NCI-H446 treated with DMSO at 0.1 percent for 48 hours (cell line): ENCODE data around the gene SNX18.
"Not testable (repeated sequence)": the region's sequence is repeated elsewhere in the genome, so short reads cannot be mapped to it uniquely, and the experiment has no call there.

Experiments used
- DNase-seq: peaks from one replicate; lab custom pipeline; 2025; lab: John Stamatoyannopoulos, UW

SNX18 gene, protein sequence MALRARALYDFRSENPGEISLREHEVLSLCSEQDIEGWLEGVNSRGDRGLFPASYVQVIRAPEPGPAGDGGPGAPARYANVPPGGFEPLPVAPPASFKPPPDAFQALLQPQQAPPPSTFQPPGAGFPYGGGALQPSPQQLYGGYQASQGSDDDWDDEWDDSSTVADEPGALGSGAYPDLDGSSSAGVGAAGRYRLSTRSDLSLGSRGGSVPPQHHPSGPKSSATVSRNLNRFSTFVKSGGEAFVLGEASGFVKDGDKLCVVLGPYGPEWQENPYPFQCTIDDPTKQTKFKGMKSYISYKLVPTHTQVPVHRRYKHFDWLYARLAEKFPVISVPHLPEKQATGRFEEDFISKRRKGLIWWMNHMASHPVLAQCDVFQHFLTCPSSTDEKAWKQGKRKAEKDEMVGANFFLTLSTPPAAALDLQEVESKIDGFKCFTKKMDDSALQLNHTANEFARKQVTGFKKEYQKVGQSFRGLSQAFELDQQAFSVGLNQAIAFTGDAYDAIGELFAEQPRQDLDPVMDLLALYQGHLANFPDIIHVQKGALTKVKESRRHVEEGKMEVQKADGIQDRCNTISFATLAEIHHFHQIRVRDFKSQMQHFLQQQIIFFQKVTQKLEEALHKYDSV

DNA sequence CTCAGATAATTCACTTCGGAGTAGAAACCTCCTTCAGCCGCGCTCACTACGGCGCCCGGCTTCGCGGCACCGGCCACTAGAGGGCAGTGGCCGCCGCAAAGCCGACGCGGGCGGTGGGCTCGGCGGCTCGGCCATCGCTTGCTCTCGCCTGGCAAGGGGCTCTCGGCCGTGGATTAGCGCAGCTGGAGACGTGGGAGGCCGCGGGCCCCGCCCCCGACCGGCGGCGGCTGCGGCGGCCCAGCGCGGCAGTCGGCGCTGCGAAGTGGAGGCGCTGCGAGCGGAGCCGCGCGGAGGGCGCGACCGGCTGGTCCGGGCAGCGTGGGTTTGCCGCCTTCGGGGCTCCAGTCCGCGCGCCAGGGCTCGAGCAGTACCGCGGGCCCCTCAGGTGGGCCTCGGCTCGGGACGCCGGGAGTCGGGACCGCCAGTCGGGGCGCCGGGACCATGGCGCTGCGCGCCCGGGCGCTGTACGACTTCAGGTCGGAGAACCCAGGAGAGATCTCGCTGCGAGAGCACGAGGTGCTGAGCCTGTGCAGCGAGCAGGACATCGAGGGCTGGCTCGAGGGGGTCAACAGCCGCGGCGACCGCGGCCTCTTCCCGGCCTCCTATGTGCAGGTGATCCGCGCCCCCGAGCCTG, at the start of gene SNX18:
Gene SNX18, plus strand, starts transcription at position 248 of the 634 bp plus-strand sequence. Its CDS starts 194 bp downstream, at position 442.
- peak; percentile 67 for DNase-seq

DNA sequence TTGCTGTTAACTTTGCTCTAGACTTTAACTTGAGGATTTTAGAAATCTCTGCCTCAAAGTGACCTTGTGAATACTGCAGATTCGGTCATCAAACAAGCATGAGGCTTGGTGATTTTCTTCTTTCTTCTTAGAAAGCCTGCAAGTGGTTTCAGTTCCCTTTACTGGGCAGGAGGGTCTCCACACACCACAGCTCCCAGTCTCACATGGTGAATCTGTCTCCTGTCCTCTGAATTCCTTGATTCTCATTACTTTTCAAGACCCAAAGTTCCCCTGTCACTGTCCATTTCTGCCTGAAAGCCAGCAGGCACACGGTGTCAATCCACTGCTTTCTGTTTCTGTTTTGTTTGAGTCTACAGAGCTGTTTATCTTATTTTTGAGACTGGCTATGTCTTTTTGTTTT, 47.9 kb upstream of the SNX18 start:
- DNase-seq: no peak

DNA sequence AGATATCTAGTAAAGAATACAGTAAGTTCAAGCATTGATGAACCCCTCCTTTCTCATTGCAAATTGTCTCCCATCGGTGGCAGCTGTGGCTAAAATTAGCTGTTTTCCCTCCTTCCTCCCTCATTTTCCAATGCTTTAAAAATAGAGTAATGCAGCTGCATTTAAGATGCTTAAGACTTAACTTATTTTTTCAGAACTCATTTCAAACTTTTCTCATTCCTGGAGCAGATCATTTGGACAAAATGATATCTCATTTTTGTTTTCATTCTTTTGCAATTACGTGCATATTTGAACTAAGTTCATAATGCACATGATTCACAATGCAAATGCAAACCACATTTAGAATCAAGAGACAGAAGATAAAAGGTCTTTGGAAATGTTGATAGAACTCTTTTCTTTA, 47.4 kb upstream of the SNX18 start:
- DNase-seq: no peak

DNA sequence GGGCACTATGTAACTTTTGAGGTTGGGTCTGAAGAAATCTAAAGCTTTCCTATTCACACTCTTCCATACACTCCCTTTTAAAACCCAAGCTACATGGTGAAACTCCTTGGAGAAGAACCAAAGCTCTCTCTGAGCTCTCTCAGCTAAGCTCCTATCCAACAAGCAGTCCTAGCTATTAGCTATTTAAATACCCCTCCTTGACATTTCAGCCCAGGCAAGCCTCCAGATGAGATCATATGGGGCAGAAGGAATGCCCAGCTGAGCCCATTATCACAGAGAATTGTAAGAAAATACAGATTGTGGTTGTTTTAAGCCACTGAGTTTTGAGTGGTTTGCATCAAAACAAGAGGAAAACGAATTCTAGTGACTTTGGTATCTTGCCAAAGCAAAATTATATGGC, 46.9 kb upstream of the SNX18 start:
- no peak for DNase-seq

DNA sequence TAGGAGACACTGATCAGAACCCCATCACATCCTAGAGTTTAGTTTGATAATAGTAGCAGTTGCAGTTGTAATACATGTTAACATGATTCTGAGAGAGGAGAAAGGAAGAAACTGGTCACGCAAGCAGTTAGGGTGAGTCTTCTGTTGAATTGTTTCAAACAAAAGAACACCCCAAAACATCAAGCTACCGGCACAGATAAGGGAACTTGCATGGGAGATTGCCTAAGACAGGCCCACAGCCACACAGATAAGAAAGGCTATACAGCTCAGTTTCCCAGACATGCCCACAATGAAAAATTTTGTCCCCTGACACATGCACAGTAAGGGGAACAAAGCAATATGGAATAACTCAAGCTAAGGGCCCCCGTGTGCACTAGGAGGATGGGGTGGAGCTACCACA, 46.2 kb upstream of the SNX18 start:
- DNase-seq: no peak

DNA sequence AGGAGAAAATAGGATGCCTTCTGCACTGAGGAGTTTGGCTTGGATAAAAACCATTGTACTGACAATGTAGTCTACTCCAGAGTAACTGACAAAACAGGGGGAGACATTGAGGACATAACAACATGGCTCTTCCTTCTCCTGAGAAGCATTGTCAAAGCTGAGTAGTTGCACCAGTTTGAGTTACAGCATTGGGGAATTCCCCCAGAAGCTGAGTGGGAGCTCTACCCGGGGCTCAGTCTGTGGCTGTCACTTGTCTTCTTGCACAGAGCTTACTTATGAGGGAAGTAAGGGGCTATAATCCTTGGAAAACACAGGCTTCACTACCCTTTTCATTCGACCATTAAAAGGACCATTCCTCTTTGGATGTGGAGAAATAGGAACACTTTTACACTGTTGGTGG, 40.9 kb upstream of the SNX18 start:
- no peak for DNase-seq

DNA sequence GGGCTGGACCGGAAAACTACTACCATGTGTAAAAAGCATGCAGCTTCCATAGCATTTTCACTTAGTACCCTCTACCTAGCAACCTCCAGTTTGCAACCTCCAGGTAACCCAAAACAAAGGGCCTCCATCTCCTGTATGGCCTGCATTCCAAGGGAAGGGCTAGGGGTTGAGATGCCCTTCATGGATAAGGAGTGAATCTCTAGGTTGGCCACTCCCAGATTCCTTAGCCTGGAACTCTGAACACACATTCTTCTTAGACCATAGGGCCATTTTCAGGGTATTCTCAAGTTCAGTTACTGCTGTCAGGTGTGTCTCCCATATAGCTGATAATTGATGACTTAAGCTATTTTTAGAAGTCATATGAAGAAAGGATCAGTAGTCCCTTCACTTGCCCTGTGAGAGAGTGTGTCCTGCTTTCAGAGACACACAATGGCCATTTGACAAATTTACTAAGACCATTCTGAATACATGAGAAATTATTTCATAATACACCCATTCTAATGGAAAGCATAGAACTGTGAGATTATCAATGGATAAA, 39.5 kb upstream of the SNX18 start:
- DNase-seq: no peak

DNA sequence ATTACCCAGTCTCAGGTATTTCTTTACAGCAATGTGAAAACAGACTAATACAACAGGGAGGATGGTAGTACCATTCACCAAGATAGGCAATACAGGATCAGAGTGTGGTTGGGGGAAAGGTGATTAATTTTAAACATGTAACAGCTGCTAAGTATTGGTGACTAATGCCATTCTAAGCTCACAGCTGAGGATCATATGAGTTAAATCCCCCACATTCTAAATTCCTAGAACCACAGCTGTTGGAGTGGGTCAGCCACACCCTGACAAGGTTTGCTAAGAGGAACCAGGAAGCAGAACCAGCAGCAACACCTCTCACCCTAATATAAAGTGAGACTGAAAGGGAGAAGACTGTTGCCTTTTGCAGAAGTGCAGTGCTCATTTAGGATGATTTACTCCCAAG, 37.3 kb upstream of the SNX18 start:
- DNase-seq: no peak

DNA sequence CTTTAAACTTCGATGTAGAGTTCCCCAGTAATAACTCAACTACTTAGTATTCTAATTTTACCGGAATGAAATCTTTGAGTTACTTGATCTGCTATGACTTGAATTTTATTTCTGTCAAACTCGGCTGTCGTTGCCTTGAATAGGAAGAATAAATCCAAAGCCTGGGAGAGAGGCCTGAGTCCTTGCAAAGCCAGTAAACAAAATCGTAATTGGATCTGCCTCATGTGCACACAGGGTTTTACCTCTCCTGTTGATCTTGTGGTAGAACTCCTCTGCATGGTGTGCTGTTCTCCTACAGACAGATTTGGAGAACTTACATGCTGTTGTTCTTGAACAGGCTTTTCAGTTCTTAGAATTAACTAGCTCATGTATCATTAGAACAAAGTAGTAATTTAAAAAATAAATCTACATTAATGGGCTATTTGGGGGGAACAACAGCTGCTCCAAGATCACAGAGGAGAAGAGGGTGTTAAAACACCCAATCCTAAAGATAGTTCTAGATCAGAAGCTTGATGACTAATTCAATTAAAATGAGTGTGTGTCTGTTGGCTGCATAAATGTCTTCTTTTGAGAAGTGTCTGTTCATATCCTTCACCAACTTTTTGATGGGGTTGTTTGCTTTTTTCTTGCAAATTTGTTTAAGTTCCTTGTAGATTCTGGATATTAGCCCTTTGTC, 33.2 kb upstream of the SNX18 start:
- no peak for DNase-seq

DNA sequence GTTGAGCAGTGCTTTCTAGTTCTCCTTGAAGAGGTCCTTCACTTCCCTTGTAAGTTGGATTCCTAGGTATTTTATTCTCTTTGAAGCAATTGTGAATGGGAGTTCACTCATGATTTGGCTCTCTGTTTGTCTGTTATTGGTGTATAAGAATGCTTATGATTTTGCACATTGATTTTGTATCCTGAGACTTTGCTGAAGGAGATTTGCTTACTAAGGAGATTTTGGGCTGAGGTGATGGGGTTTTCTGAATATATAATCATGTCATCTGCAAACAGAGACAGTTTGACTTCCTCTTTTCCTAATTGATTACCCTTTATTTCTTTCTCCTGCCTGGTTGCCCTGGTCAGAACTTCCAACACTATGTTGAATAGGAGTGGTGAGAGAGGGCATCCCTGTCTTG, 31.9 kb upstream of the SNX18 start:
- DNase-seq: not testable (repeated sequence)

DNA sequence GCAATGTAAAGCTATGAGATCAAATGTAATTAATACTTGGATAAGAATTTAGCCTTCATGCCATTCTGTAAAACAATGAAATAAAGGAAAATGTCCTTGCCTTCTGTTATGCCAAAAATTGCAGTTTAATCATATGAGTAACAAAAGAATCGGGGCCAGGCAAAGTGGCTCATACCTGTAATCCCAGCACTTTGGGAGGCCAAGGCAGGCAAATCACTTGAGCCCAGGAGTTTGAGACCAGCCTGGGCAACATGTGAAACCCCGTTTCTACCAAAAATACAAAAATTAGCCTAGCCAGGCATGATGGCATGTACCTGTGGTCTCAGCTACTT, 27.9 kb upstream of the SNX18 start:
- DNase-seq: not testable (repeated sequence)

DNA sequence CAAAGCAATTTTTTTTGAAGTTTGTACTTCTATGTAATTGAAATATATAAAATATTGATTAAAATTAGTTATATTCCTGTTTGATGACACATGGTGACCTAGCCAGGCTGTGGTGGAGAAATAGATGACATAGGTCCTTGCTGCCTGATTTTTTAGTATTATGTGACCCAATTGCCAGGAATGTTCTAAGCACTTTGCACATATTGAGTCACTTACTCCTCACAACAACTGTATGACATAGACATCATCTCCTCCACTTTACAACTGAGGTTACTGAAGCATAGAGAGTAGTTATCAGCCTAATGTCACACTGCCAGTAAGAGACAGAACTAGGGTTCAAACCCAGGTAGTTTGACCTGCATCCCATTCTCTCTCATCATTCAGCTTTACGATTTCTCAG, 26.2 kb upstream of the SNX18 start:
- no peak for DNase-seq

DNA sequence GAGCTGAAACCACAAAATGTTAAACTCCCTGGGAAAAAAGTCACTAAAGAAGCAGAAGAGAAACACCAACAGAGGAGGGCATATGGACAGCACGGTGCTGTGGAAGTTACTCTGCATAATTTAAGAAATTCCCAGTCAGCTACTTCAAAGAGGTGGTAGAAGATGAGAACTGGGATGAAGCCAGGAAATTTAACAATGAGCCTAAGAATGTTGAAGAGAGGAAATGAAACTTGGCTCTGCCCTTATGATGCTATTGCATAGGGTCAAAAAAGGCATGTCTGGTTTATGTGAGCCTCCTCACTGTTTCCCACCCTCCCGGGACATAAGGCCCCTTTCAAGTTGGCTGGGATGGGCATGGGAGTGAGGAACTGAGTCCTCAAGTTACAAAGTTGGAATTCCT, 25.4 kb upstream of the SNX18 start:
- DNase-seq: no peak

DNA sequence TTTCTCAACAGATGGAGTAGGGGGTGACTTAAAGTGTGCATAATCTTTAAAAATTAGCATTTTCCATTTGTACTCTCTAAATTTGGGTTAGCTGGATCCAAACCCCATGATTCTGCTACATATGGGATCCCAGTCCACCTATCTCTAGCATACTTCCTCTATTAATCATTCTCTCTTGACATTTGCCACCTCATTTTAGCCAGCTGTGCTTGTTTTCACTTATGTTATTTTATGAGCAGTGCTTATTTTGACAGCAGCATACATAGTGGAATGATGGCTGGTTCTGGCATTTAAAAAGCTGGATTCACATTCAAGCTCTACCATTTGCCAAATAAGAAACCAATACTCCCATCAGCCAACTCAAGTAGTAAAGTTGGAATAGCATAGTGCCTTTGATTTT, 22.5 kb upstream of the SNX18 start:
- no peak for DNase-seq

DNA sequence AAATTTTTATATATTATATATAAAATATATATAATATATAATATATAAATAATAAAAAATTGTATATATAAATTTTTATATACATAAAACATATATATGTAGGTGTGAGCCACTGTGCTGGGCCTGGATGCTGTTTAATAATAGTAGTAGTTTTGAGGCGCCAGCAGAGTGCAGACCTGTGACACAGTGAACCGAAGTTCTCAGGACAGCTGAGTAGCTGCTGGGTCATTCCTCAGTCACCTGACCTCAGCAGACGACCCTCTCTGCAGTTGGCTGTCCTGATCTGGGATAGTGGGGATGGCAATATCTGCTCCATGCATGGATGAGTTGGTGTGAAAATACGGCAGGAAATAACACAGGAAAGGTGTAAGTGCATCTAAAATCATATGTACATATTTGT, 3.3 kb upstream of the SNX18 start:
- no peak for DNase-seq

DNA sequence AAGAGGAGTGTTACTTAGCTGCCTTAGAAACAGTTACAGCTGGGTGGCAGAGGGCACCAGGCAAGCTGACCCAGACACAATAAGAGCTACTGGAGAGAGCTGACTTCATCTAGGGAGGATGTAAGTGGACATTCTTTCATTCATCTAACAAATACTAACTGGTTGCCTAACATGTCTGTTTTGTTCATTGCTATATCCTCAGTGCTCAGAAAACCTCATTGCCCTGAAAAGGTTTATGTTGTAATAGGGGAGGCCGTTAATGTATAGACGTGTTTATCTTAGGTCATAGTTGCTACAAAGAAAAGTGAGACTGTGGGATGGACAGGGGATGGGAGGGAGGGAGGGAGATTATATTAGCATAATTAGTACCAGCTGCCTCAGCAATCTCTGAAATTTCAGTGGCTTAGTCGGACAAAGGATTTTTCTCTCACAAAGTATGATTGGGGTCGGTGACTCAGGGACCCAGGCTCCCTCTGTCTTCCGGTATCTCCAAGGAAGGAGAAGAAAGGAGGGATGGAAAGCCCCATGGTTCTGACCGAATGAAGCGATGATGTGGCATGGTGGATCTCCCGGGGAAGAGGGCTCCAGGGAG, 2.6 kb upstream of the SNX18 start:
- DNase-seq: no peak

DNA sequence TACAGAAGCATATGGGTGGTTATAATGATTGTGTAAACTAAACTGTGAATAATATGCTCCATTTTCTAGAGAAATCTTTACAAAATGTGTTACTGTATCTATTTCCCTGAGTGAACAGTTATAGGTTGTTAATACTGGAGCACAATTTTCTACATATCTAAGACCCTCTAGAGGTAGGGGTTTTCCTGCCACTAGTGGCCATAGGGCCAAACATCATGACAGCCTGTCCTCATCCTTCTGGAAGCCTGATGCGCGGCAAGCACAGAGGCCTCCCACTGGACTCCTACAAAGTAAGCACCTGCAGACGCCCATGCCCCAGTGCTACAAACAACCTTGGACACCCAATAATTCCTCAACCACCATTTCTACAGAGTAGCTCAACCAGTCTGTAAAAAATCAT, 1.9 kb upstream of the SNX18 start:
- DNase-seq: no peak

DNA sequence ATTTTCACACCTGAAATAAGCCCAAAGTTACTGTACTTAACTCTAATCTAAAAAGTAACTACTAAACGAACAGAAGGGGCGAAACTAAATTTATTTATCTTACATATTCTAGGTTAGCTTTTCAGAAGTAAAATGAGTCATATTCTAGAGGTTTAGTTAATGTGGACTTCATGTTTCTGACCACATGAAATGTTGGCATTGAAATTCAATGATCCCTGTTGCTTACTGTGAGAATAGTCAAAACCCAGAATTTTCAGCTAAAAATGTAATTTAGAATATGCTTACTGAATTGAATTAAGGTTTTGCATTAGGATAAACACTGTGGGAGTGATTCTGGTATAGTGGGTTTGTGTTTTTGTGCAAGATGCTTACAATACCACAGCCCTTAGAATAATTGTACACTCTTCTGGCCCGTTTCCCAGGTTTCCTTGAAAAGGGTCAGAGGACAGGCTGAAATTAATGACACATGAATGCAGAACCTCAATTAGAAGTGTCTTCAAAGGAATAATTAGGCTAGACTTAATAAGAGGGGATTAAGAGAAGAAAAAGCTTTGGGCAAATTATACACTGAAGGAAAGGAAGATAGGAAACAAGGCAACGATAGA, 1.4 kb upstream of the SNX18 start:
- DNase-seq: no peak

DNA sequence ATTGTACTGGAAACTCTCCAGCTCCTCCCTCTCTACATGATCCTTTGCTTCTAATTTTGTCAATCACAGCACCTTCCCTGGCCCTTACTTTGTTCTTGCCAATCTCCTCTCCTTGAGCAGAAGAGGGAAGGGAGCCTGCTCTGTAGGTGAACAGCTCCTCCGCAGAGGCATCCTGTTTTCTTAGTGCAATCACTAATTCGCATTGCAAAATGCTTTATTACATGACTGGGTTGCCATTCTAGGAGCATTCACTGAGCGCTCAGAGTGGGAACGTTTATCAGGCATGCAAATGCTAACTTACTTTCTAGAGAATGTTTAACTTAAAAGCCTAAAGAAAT, 416 bp upstream of the SNX18 start:
- no peak for DNase-seq

DNA sequence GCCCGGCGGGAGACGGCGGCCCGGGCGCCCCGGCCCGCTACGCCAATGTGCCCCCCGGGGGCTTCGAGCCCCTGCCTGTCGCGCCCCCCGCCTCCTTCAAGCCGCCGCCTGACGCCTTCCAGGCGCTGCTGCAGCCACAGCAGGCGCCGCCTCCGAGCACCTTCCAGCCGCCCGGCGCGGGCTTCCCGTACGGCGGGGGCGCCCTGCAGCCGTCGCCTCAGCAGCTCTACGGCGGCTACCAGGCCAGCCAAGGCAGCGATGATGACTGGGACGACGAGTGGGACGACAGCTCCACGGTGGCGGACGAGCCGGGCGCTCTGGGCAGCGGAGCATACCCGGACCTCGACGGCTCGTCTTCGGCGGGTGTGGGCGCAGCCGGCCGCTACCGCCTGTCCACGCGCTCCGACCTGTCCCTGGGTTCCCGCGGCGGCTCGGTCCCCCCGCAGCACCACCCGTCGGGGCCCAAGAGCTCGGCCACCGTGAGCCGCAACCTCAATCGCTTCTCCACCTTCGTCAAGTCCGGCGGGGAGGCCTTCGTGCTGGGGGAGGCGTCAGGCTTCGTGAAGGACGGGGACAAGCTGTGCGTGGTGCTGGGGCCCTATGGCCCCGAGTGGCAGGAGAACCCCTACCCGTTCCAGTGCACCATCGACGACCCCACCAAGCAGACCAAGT, 723 bp downstream of the SNX18 start:
- DNase-seq: no peak

DNA sequence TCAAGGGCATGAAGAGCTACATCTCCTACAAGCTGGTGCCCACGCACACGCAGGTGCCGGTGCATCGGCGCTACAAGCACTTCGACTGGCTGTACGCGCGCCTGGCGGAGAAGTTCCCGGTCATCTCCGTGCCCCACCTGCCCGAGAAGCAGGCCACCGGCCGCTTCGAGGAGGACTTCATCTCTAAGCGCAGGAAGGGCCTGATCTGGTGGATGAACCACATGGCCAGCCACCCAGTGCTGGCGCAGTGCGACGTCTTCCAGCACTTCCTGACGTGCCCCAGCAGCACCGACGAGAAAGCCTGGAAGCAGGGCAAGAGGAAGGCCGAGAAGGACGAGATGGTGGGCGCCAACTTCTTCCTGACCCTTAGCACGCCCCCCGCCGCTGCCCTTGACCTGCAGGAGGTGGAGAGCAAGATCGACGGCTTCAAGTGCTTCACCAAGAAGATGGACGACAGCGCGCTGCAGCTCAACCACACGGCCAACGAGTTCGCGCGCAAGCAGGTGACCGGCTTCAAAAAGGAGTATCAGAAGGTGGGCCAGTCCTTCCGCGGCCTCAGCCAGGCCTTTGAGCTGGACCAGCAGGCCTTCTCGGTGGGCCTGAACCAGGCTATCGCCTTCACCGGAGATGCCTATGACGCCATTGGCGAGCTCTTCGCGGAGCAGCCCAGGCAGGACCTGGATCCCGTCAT, 1.4 kb downstream of the SNX18 start:
- DNase-seq: no peak
